ENCODE measurements around the gene CCDC80.

CCDC80 gene

DNA sequence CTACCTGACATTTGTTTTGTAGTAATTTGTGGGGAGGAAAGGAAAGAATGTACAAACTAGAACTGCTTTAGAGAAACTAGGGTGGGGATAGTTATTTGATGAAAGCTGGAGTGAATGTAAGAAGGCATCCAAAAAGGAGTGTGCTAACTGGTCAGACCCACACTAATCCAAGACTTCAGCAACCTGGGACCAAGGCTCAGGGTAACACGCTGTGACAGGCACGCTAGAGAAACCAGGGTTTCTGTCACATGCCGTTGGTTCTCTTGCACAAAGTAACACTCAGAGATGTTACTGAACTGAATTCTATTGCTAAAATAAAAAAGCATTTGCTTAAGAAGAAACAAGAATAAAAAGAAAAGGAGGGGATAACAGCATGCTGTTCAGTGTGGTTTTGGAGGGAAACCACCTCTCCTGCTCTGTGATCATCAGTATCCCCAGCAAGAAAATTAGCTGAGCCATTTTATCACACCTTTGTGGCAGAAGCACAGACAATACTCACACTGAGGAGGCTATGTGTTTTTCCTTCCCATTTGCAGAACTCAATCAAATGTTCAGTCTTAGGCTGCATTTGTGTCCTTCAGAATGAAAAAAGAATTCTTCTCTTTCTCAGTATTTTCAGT lies 2.8 kb upstream of the CCDC80 start:
- DNase-seq (ENCODE audit: low read depth, low spot score), result no peak
- Histone ChIP-seq H3K27me3 (ENCODE audit: control insufficient read depth, insufficient read depth, low read length) (no peaks in the 10 kb centered on the region), H3K27ac (ENCODE audit: low read length) (no peak overlapping the region), H3K9me3 (ENCODE audit: control insufficient read depth, insufficient read depth, low read length) (no peaks in the 10 kb centered on the region), H3K36me3 (ENCODE audit: control insufficient read depth, insufficient read depth, low read length) (no peaks in the 10 kb centered on the region), H3K4me3 (ENCODE audit: low read length) (no peak overlapping the region), H3K4me1 (ENCODE audit: control insufficient read depth, insufficient read depth, low read length) (peaks cover 15% of the 10 kb centered on the region; the same call in 1 of the 2 replicates)
- WGBS (ENCODE audit: insufficient coverage, insufficient read length), result no CpG with 5 or more reads among the region's 3 CpGs

- no peaks in the 10 kb centered on the region for H3K27me3 ChIP-seq (ENCODE audit: control insufficient read depth, insufficient read depth, low read length)
- no CpG with 5 or more reads among the region's 10 CpGs for WGBS (ENCODE audit: insufficient coverage, insufficient read length)
- no peaks in the 10 kb centered on the region for H3K9me3 ChIP-seq (ENCODE audit: control insufficient read depth, insufficient read depth, low read length)
- H3K4me1 ChIP-seq (ENCODE audit: control insufficient read depth, insufficient read depth, low read length), result peaks cover 15% of the 10 kb centered on the region; the same call in 1 of the 2 replicates
- H3K27ac ChIP-seq (ENCODE audit: low read length), result no peak overlapping the region
- H3K36me3 ChIP-seq (ENCODE audit: control insufficient read depth, insufficient read depth, low read length), result no peaks in the 10 kb centered on the region
- H3K4me3 ChIP-seq (ENCODE audit: low read length), result no peak overlapping the region
- peak; percentile 80 for DNase-seq (ENCODE audit: low read depth, low spot score)
Measured at GRCh38 chr3:112642912-112643506, 2.1 kb upstream of the CCDC80 start.

- Histone ChIP-seq H3K4me3 (ENCODE audit: low read length) (no peak overlapping the region), H3K27ac (ENCODE audit: low read length) (no peak overlapping the region), H3K4me1 (ENCODE audit: control insufficient read depth, insufficient read depth, low read length) (peaks cover 9% of the 10 kb centered on the region; the same call in 1 of the 2 replicates), H3K9me3 (ENCODE audit: control insufficient read depth, insufficient read depth, low read length) (no peaks in the 10 kb centered on the region), H3K36me3 (ENCODE audit: control insufficient read depth, insufficient read depth, low read length) (no peaks in the 10 kb centered on the region), H3K27me3 (ENCODE audit: control insufficient read depth, insufficient read depth, low read length) (no peaks in the 10 kb centered on the region)
- no peak for DNase-seq (ENCODE audit: low read depth, low spot score)
- WGBS (ENCODE audit: insufficient coverage, insufficient read length), result no CpG with 5 or more reads among the region's 10 CpGs
Measured at GRCh38 chr3:112640276-112640929, 540 bp downstream of the CCDC80 start.

DNA sequence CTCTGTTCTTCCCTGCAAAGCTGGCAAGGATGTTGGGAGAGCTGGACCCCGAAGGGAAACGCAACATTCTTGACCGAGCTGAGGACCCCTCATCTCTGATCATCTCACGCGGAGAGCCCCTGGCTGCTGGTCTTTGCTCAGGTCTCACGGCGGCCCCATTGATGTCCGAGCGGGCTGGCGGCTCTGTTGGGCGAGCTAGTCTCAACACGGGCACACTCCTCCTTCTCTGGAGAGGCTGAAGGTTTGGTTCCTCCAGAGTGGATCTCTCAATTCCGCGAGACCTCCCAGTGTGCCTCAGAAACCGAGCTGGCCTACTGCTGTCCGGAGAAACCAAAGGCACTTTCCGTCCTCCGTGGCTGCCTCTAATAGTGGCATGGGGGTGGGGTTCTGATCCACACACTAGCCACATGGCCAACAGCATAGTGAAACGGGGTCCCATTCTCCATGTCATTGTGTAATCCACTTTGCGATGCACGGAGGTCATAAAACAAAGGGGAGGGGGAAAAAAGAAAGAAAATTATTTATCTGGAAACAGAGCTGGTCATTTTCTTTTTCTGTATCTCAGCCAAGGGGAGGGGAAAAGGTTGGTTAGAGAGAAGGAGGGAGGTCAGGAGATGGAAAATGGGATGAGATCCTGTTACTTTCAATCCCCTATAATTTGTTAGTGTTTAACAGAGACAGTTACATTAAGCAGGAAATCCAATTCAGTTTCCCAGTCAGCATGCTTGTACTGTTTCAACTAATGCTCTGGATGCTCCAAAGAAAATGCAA lies 1.3 kb downstream of the CCDC80 start:
- no peak for DNase-seq (ENCODE audit: low read depth, low spot score)
- Histone ChIP-seq H3K4me1 (ENCODE audit: control insufficient read depth, insufficient read depth, low read length) (peaks cover 9% of the 10 kb centered on the region; the same call in 1 of the 2 replicates), H3K27ac (ENCODE audit: low read length) (no peak overlapping the region), H3K4me3 (ENCODE audit: low read length) (no peak overlapping the region), H3K36me3 (ENCODE audit: control insufficient read depth, insufficient read depth, low read length) (no peaks in the 10 kb centered on the region), H3K27me3 (ENCODE audit: control insufficient read depth, insufficient read depth, low read length) (no peaks in the 10 kb centered on the region), H3K9me3 (ENCODE audit: control insufficient read depth, insufficient read depth, low read length) (no peaks in the 10 kb centered on the region)
- WGBS (ENCODE audit: insufficient coverage, insufficient read length), result no CpG with 5 or more reads among the region's 21 CpGs

GRCh38 chr3:112638327-112639020 lies 2.5 kb downstream of the CCDC80 start:
- no peak overlapping the region for H3K27ac ChIP-seq (ENCODE audit: low read length)
- H3K9me3 ChIP-seq (ENCODE audit: control insufficient read depth, insufficient read depth, low read length), result no peaks in the 10 kb centered on the region
- H3K4me3 ChIP-seq (ENCODE audit: low read length), result no peak overlapping the region
- DNase-seq (ENCODE audit: low read depth, low spot score), result no peak
- no peaks in the 10 kb centered on the region for H3K36me3 ChIP-seq (ENCODE audit: control insufficient read depth, insufficient read depth, low read length)
- H3K27me3 ChIP-seq (ENCODE audit: control insufficient read depth, insufficient read depth, low read length), result no peaks in the 10 kb centered on the region
- H3K4me1 ChIP-seq (ENCODE audit: control insufficient read depth, insufficient read depth, low read length), result peaks cover 5% of the 10 kb centered on the region; the same call in 1 of the 2 replicates
- WGBS (ENCODE audit: insufficient coverage, insufficient read length), result no CpG with 5 or more reads among the region's 17 CpGs

DNA sequence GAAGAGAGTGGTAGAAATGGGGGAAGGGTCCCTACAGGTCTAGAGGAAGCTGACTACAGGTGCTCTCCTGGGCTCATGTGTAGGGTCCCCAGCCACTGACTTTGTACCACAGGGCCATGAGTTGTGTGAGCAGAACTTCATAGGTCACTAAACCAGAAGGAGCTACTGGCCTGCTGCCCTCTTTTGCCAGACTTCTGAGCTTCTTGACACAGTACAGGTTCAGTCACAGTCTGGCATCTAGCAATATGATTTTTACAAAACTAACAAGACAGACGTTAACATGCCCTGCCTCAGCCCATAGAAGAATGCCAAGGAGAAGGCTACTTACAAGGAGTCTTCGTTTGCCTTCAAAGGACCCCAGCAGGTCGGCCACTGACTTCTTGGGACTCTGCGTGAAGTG lies 3.2 kb downstream of the CCDC80 start:
- Histone ChIP-seq H3K36me3 (ENCODE audit: control insufficient read depth, insufficient read depth, low read length) (no peaks in the 10 kb centered on the region), H3K27me3 (ENCODE audit: control insufficient read depth, insufficient read depth, low read length) (no peaks in the 10 kb centered on the region), H3K4me3 (ENCODE audit: low read length) (no peak overlapping the region), H3K9me3 (ENCODE audit: control insufficient read depth, insufficient read depth, low read length) (no peaks in the 10 kb centered on the region), H3K27ac (ENCODE audit: low read length) (no peak overlapping the region), H3K4me1 (ENCODE audit: control insufficient read depth, insufficient read depth, low read length) (peaks cover 7% of the 10 kb centered on the region; the same call in 1 of the 2 replicates)
- WGBS (ENCODE audit: insufficient coverage, insufficient read length), result no CpG with 5 or more reads among the region's 4 CpGs
- no peak for DNase-seq (ENCODE audit: low read depth, low spot score)

- Histone ChIP-seq H3K4me1 (ENCODE audit: control insufficient read depth, insufficient read depth, low read length) (peaks cover 6% of the 10 kb centered on the region; the same call in 1 of the 2 replicates), H3K27ac (ENCODE audit: low read length) (no peak overlapping the region), H3K27me3 (ENCODE audit: control insufficient read depth, insufficient read depth, low read length) (no peaks in the 10 kb centered on the region), H3K4me3 (ENCODE audit: low read length) (no peak overlapping the region), H3K9me3 (ENCODE audit: control insufficient read depth, insufficient read depth, low read length) (no peaks in the 10 kb centered on the region), H3K36me3 (ENCODE audit: control insufficient read depth, insufficient read depth, low read length) (no peaks in the 10 kb centered on the region)
- DNase-seq (ENCODE audit: low read depth, low spot score), result no peak
- WGBS (ENCODE audit: insufficient coverage, insufficient read length), result no CpG with 5 or more reads among the region's 1 CpG
Measured at GRCh38 chr3:112635674-112636073, 5.3 kb downstream of the CCDC80 start.

DNA sequence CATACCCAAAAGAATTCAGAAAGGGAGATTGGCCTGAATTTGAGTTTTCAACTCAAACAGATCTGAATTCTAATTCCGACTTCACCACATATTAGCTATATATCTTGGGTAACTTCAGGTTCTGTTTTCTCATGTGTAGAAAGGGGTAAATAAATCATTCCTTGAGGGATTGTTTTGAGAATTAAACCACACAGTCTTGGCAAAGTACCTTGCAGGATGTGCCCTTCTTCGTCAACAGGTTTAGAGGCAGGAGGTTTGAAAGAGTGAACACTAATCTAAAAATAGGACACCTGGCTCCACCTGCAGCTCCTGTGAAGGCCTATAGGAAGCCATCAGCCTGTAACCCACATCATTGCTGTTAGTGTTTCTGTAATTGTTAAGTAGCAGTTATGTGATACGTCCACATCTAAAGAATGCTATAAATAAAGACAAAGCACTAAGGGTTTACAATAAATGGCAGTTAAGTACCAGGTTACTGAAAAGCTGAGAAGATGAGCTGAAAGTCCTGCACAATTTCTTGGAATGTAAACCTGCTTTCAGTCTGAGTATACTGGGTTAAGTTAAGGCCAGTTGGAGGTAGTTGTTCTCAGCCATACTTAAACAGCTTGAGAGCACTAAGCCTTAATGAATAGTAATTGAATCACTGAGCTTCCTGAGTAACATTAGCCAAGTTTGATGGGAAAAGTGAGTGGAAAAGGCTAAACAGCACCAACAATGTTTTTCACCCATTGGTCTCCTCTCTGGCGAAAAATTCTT lies 6.0 kb downstream of the CCDC80 start:
- no peak for DNase-seq (ENCODE audit: low read depth, low spot score)
- Histone ChIP-seq H3K4me3 (ENCODE audit: low read length) (no peak overlapping the region), H3K27me3 (ENCODE audit: control insufficient read depth, insufficient read depth, low read length) (no peaks in the 10 kb centered on the region), H3K4me1 (ENCODE audit: control insufficient read depth, insufficient read depth, low read length) (peaks cover 4% of the 10 kb centered on the region; the same call in 1 of the 2 replicates), H3K27ac (ENCODE audit: low read length) (no peak overlapping the region), H3K9me3 (ENCODE audit: control insufficient read depth, insufficient read depth, low read length) (no peaks in the 10 kb centered on the region), H3K36me3 (ENCODE audit: control insufficient read depth, insufficient read depth, low read length) (no peaks in the 10 kb centered on the region)
- WGBS (ENCODE audit: insufficient coverage, insufficient read length), result no CpG with 5 or more reads among the region's 4 CpGs

DNA sequence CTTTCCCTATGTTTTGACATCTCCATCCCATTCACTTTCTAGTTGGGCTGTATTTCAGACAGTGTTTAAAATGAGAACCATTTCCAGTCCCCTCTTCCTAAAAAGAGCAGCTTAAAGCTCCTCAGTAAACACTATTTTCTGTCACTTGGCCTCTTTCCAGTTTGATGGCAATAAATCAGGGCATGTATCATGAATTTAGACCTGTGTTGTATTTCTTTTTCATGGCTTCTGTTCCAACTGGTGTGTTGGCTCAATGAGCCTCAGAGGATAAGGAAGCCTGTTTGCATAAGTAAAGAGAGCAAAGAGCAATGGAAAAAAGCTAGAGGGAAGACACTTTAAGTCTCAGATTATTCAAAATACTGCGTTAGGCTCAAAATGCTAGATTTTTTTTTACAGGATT lies 7.2 kb downstream of the CCDC80 start:
- H3K36me3 ChIP-seq (ENCODE audit: control insufficient read depth, insufficient read depth, low read length), result no peaks in the 10 kb centered on the region
- no peak overlapping the region for H3K4me3 ChIP-seq (ENCODE audit: low read length)
- DNase-seq (ENCODE audit: low read depth, low spot score), result no peak
- peaks cover 4% of the 10 kb centered on the region; the same call in 1 of the 2 replicates for H3K4me1 ChIP-seq (ENCODE audit: control insufficient read depth, insufficient read depth, low read length)
- no peaks in the 10 kb centered on the region for H3K27me3 ChIP-seq (ENCODE audit: control insufficient read depth, insufficient read depth, low read length)
- H3K27ac ChIP-seq (ENCODE audit: low read length), result no peak overlapping the region
- H3K9me3 ChIP-seq (ENCODE audit: control insufficient read depth, insufficient read depth, low read length), result no peaks in the 10 kb centered on the region
- no CpG with 5 or more reads among the region's 1 CpG for WGBS (ENCODE audit: insufficient coverage, insufficient read length)

All from iPS DF 6.9 (cell line).